HL-60 (cell line): ENCODE measurements around the gene RABGAP1L.
A peak's percentile ranks its signal among the peaks of the same experiment; 100 is the strongest.

ENCODE experiments used
- DNase-seq, 2 experiments: peaks; one replicate each; pipeline ENCODE4 v3.0.0-alpha.2; 2010 to 2020; ENCODE audit warnings: low read depth in 1 of 2, low spot score in 1 of 2
- H3K27ac ChIP-seq: fragments of 250-450 bp; sonication (Bioruptor Pico); replicated peaks from 2 replicates; pipeline ENCODE4 v1.5.1; 2020; ENCODE audit warnings: mild to moderate bottlenecking, moderate library complexity
- H3K27me3 ChIP-seq: fragments of 250-450 bp; sonication (Bioruptor Pico); 2 replicates; pipeline ENCODE4 v1.5.1; 2021; ENCODE audit warnings: mild to moderate bottlenecking, moderate library complexity; ENCODE audit not compliant: insufficient read depth, poor library complexity, severe bottlenecking
- H3K4me3 ChIP-seq: replicated peaks from 2 replicates; pipeline ENCODE4 v1.5.1; 2011; ENCODE audit warnings: mild to moderate bottlenecking, control low read depth, low read length; ENCODE audit not compliant: insufficient read depth
- CTCF ChIP-seq: IDR thresholded peaks from one replicate; pipeline ENCODE4 v1.5.1; 2011; ENCODE audit warnings: low read length, control low read depth, inconsistent platforms; ENCODE audit not compliant: insufficient read depth
- GABPA ChIP-seq: IDR thresholded peaks from 2 replicates; pipeline ENCODE4 v1.6.1; 2012; ENCODE audit warnings: low read depth
- POLR2AphosphoS5 ChIP-seq: IDR thresholded peaks from 2 replicates; pipeline ENCODE4 v1.6.1; 2012; ENCODE audit warnings: low read depth
- REST ChIP-seq: IDR thresholded peaks from 2 replicates; pipeline ENCODE4 v1.6.1; 2012; ENCODE audit warnings: low read depth; ENCODE audit not compliant: insufficient replicate concordance
- SPI1 ChIP-seq: IDR thresholded peaks from 2 replicates; pipeline ENCODE4 v1.6.1; 2012; ENCODE audit warnings: low read depth, mild to moderate bottlenecking, borderline replicate concordance

RABGAP1L gene

GRCh38 chr1:174743654-174744561, 584.6 kb downstream of the RABGAP1L start:
- Histone ChIP-seq H3K4me3 (no peak overlapping the region), H3K27me3 (no peaks in the 10 kb centered on the region), H3K27ac (no peak overlapping the region)
- peak in 1 of 2 experiments; percentile 29 for DNase-seq
- TF ChIP-seq CTCF (peak; percentile 14), GABPA (no peak)

- TF ChIP-seq POLR2AphosphoS5 (no peak), GABPA (no peak), REST (no peak), SPI1 (no peak), CTCF (no peak)
- Histone ChIP-seq H3K27ac (no peak overlapping the region), H3K4me3 (no peak overlapping the region), H3K27me3 (no peaks in the 10 kb centered on the region)
- no peak for DNase-seq
These were observed 585.6 kb downstream of the RABGAP1L start for GRCh38 chr1:174744886-174745285.

- no peak for TF ChIP-seq REST
- no peak for TF ChIP-seq POLR2AphosphoS5
- TF ChIP-seq CTCF, result no peak
- no peak for TF ChIP-seq GABPA
- TF ChIP-seq SPI1, result no peak
- DNase-seq, result peak in 1 of 2 experiments; percentile 40
- no peaks in the 10 kb centered on the region for H3K27me3 ChIP-seq
- no peak overlapping the region for H3K27ac ChIP-seq
- H3K4me3 ChIP-seq, result no peak overlapping the region
These were observed 586.9 kb downstream of the RABGAP1L start for GRCh38 chr1:174746024-174746808.
